Neutrophil (primary cell): Measurements from ENCODE around the gene TCFL5.
A peak's percentile ranks its signal among the peaks of the same experiment; 100 is the strongest.

Experiments used
- H3K27ac ChIP-seq: fragments of 200-600 bp; sonication (generic); 2 replicates; pipeline ENCODE4 v1.5.1; 2016; ENCODE audit warnings: mild to moderate bottlenecking, moderate library complexity
- H3K27me3 ChIP-seq: fragments of 200-600 bp; sonication (generic); 2 replicates; pipeline ENCODE4 v1.6.0; 2016; ENCODE audit warnings: mild to moderate bottlenecking
- H3K36me3 ChIP-seq: fragments of 200-600 bp; sonication (generic); 2 replicates; pipeline ENCODE4 v1.5.1; 2017
- H3K4me1 ChIP-seq, 2 experiments: fragments of 200-600 bp in 1 of 2; sonication (generic) in 1 of 2; 1 replicate in 1 of 2; 2 replicates in 1 of 2; pipeline versions ENCODE4 v1.5.1 to v1.6.1; 2013 to 2016; ENCODE audit warnings: low read depth in 1 of 2, low read length in 1 of 2, mild to moderate bottlenecking in 1 of 2, moderate library complexity in 1 of 2; ENCODE audit not compliant: control insufficient read depth in 1 of 2, insufficient read depth in 1 of 2
- H3K4me3 ChIP-seq, 2 experiments: fragments of 200-600 bp in 1 of 2; sonication (generic) in 1 of 2; 1 replicate in 1 of 2; 2 replicates in 1 of 2; pipeline ENCODE4 v1.5.1; 2013 to 2016; ENCODE audit warnings: low read depth in 1 of 2, low read length in 1 of 2, mild to moderate bottlenecking in 1 of 2, moderate library complexity in 1 of 2
- H3K9me3 ChIP-seq: fragments of 200-600 bp; sonication (generic); 2 replicates; pipeline ENCODE4 v1.5.1; 2016
- CTCF ChIP-seq: fragments of 200-600 bp; sonication (generic); IDR thresholded peaks from 2 replicates; pipeline ENCODE4 v1.5.1; 2016; ENCODE audit warnings: antibody characterized with exemption

Gene TCFL5

DNA sequence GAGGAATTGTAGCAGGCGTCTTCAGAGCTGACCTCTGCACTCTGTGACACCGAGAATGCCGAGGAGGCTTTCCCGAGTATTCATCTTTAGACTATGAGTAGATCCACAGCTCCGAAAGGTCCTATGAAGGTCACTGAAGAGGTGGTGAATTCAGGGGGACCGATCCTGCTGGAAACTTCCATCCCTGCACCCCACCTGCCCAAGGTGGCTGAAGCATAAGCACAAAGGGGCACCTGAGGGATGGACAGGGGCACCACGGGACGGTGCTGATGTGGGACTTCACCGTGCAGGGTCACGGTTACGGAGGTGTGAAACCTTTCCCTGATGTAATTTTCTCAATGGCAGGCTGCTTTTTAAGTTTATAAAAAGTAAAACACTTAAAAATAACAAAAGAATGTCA, 40.3 kb upstream of the TCFL5 start:
- no peak for TF ChIP-seq CTCF
- H3K4me1 ChIP-seq: peaks cover 6 to 12% of the 10 kb centered on the region in 2 experiments
- peaks cover 71% of the 10 kb centered on the region for H3K36me3 ChIP-seq
- H3K27me3 ChIP-seq: no peaks in the 10 kb centered on the region
- no peaks in the 10 kb centered on the region for H3K9me3 ChIP-seq
- no peak overlapping the region for H3K4me3 ChIP-seq
- no peak overlapping the region for H3K27ac ChIP-seq

- no peak for TF ChIP-seq CTCF
- peak overlapping the region; percentile 5 for H3K27ac ChIP-seq
Measured at GRCh38 chr20:62900692-62901584, 39.3 kb upstream of the TCFL5 start.

GRCh38 chr20:62900052-62900691, 38.5 kb upstream of the TCFL5 start:
- no peaks in the 10 kb centered on the region for H3K9me3 ChIP-seq
- H3K27me3 ChIP-seq: no peaks in the 10 kb centered on the region
- H3K4me1 ChIP-seq: peaks cover 6 to 12% of the 10 kb centered on the region in 2 experiments
- peak; percentile 80 for TF ChIP-seq CTCF
- H3K27ac ChIP-seq: peak overlapping the region; percentile 5
- peaks cover 71% of the 10 kb centered on the region for H3K36me3 ChIP-seq
- no peak overlapping the region for H3K4me3 ChIP-seq

More at GRCh38 chr20:62900692-62901584, 39.3 kb upstream of the TCFL5 start:
- H3K4me1 ChIP-seq: peaks cover 6 to 12% of the 10 kb centered on the region in 2 experiments
- H3K27me3 ChIP-seq: no peaks in the 10 kb centered on the region
- no peak overlapping the region for H3K4me3 ChIP-seq
- no peaks in the 10 kb centered on the region for H3K9me3 ChIP-seq
- H3K36me3 ChIP-seq: peaks cover 71% of the 10 kb centered on the region

- H3K27ac ChIP-seq: no peak overlapping the region
- peaks cover 71% of the 10 kb centered on the region for H3K36me3 ChIP-seq
- H3K27me3 ChIP-seq: no peaks in the 10 kb centered on the region
- no peaks in the 10 kb centered on the region for H3K9me3 ChIP-seq
- no peak overlapping the region for H3K4me3 ChIP-seq
- TF ChIP-seq CTCF: no peak
- peaks cover 6 to 12% of the 10 kb centered on the region in 2 experiments for H3K4me1 ChIP-seq
Measured at GRCh38 chr20:62899633-62900051, 38.0 kb upstream of the TCFL5 start.

DNA sequence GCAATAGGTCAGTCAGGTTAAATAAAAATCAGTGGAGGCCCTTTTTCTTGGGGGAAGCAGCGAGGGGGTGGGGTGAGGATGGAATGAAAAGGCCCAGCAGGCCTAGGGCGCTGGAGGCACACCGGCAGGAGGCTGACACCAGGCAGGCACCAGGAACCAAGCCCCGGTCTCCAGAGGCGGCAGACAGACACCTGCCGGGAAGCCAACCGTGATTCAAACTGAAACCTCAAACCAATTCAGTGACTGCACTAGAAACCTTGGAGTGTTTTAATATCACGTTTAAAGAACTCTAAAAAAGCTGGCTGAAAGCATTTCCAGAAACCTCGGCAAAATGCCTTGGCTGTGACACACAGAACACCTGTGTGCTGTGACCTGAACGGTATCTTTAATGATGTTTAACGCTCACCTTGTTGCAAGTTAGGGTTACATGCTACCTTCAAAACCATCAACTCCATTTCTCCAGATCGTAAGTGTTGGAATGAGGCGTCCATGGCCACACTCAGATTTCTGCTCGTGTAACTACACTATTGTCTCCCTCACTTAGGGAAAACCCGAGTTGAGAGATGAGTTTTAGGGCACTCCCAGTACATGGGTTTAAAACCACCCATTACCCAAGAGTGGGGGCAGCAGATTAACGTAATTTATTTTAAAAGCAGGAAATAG, 37.5 kb upstream of the TCFL5 start:
- Histone ChIP-seq H3K27ac (no peak overlapping the region), H3K27me3 (no peaks in the 10 kb centered on the region), H3K9me3 (no peaks in the 10 kb centered on the region), H3K36me3 (peaks cover 71% of the 10 kb centered on the region), H3K4me3 (no peak overlapping the region), H3K4me1 (peaks cover 6 to 12% of the 10 kb centered on the region in 2 experiments)
- TF ChIP-seq CTCF: no peak
